UCSD-AML1 (cell line): Measurements from ENCODE around the gene PLEKHN1.

Experiments used
- DNase-seq: peaks from one replicate; lab custom pipeline; 2025; ENCODE audit not compliant: unreplicated experiment; lab: John Stamatoyannopoulos, UW

PLEKHN1 gene

DNA sequence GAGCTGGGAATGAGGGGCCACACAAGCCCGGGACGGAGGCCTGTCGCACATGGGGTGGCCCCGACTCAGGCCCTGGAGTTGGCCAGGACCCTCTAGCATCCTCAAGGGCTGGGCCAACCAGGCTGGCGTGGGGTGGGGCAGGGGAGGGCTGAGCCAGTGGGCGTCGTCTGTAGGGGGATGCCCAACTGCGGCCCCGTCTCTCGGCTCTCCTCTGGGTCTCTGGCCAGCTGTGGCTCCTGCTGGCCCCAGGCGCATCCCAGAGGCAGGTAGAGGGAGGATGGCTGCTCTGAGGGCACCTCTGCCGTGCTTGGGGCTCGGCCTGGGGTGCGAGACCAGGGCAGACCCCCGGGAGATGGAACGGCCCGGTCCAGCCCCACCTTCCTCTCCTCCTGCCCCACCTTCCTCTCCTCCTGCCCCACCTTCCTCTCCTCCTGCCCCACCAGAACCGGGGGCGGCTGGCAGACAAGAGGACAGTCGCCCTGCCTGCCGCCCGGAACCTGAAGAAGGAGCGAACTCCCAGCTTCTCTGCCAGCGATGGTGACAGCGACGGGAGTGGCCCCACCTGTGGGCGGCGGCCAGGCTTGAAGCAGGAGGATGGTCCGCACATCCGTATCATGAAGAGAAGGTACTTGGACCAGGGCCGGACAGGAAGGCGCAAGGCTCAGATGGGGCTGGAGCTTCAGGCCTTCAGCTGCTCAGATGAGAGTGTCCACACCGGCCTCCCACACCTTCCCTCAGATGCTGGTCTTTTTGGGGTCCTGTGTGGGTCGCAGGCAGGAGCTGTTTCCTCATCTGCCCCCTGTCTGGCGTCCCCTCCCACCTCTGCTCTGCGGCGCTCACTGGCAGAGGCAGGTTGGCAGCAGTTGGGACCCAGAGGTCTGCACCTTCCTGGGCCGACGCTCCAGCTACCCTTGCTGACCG lies 36.3 kb upstream of the PLEKHN1 start:
- DNase-seq: no peak

DNA sequence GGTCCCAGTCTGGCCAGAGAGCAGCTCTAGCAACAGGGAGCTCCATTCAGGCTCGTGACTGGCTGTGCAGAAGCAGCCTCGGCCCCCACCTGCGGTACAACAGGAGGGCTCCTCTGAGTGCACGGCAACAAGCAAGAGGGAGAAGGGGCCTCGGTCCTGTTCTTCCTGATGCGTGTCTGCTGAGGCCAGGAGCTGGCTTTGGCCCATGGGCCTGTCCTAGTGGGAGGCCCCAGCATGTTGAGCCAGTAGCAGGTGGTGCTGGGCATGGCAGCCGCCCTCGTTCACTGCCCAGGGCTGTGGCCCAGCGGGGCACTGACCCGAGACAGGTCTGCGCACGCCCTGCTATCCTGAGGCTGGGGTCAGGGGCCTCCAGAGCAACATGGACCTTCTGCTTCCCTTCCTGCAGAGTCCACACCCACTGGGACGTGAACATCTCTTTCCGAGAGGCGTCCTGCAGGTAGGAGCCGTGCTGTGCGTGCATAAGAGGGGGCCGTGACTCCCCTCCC lies 35.6 kb upstream of the PLEKHN1 start:
- no peak for DNase-seq

DNA sequence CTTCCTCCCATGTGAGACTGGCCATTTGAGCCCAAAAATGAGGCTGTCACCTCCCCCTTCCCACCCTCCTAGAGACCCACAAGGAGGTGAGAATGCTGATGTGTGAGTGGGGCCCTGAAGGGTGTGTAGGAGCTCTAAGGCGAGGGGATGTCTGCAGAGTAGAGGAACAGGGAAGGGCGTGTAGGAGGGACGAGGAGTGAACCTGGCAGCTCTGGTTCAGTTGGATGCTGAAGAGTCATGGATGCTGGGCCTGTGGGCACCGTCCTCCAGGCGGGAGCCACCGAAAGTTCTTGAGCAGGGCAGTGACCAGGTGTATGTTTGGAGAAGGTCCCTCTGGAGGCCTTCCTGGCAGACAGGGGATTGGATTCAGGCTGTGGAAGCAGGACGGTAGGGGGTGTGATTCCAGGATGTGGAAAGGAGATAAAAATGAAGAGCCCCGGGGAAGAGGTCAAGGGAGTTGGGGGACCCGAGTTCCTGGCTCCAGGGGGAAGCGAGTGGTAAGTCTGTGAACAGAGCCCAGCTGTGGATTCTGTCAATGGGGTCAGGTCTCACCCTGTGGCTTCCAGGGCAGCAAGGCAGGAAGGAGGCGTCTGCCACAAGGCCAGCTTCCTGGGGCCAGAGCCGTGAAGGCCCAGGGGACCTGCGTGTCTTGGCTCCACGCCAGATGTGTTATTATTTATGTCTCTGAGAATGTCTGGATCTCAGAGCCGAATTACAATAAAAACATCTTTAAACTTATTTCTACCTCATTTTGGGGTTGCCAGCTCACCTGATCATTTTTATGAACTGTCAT lies 34.7 kb upstream of the PLEKHN1 start:
- peak; percentile 22 for DNase-seq

GRCh38 chr1:932173-932510 lies 34.1 kb upstream of the PLEKHN1 start:
- DNase-seq: no peak

GRCh38 chr1:932776-933602 lies 33.3 kb upstream of the PLEKHN1 start:
- no peak for DNase-seq

- DNase-seq: no peak
Measured at GRCh38 chr1:933603-933940, 32.7 kb upstream of the PLEKHN1 start.

- DNase-seq: no peak
Measured at GRCh38 chr1:934991-935750, 31.1 kb upstream of the PLEKHN1 start.

DNA sequence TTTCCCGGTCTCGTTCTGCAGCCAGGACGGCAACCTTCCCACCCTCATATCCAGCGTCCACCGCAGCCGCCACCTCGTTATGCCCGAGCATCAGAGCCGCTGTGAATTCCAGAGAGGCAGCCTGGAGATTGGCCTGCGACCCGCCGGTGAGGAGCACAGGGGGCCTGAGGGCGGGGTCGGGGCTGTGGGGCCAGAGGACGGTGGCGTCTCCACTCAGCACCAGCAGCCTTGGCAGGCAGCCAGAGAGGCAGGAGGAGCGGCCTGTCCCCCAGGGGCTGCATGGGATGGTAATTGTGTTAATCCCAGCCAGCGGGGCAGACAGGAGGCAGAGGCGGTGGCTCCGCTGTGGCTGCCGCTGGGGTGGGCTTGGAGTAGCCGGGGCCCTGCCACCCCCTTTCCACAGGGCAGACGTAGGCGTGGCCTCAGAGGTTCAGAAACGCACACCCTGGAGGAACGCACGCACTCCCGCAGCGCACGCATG lies 30.5 kb upstream of the PLEKHN1 start:
- no peak for DNase-seq

DNA sequence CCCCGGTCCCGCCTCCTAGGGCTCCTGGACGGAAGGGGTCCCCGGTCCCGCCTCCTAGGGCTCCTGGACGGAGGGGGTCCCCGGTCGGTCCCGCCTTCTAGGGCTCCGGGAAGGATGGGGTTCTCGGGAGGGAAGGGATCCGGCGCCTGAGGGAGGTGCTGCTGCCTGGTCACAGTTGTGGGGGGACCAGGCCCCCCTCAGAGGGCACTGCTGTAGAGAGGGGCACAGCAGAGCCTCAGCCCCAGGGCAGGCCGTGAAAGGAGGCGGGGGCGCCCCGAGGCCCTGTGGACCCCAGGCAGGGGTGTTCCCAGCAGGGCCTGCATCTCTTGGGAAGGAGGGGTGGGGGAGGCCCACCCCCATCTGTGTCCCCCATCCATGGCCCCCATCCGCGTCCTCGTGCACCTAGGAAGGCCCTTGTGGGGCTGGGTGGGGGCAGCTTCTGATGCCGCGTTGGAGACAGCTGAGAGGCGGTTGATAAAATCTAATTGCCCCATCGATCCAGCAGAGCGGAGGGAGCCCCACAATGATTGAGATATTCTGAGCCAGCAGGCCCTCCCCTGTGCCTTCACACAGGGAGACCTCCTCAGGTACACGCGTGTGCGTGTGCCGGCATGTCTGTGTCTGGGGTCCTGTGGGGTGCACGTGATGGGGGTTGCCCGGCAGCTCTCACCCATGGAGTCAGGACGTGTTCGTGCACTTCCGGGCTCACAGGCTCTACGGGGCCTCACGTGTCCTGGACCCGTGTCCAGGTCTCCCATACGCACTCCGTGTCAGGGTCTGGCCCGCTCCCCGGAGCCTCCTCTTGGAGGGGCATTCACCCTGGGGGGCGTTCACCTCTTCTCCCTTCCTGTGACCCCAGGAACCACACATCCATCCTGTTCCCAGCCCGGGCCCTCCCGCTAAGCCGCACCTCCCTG lies 29.7 kb upstream of the PLEKHN1 start:
- no peak for DNase-seq

GRCh38 chr1:937521-937920 lies 28.8 kb upstream of the PLEKHN1 start:
- no peak for DNase-seq

GRCh38 chr1:938088-938683 lies 28.1 kb upstream of the PLEKHN1 start:
- DNase-seq: peak; percentile 52

DNA sequence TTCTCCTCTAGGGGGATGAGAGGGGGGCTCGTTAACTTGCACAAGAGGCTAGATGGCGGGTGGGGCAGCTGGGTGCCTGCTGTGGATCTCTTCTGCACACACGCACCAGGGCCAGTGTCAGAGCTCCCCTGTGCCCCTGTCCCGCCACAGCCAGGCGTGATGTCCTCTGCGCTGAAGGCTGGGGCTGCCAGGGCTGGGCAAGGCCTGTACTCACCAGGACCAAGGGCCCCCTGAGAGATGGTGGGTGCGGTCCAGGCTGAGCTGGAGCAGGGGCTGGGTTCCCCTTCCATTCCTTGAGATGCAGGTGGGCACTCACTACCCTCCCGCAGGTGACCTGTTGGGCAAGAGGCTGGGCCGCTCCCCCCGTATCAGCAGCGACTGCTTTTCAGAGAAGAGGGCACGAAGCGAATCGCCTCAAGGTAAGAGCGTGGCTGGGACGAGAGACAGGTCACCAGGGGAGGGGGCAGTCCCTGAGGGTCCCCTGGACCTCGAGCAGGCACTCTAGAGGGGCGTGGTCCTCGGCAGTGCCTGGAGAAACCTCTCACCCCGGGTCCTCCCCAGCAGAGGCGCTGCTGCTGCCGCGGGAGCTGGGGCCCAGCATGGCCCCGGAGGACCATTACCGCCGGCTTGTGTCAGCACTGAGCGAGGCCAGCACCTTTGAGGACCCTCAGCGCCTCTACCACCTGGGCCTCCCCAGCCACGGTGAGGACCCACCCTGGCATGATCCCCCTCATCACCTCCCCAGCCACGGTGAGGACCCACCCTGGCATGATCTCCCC lies 27.4 kb upstream of the PLEKHN1 start:
- no peak for DNase-seq

GRCh38 chr1:939511-940106 lies 26.7 kb upstream of the PLEKHN1 start:
- no peak for DNase-seq

- no peak for DNase-seq
Measured at GRCh38 chr1:940107-941014, 25.9 kb upstream of the PLEKHN1 start.

GRCh38 chr1:941015-941587 lies 25.2 kb upstream of the PLEKHN1 start:
- DNase-seq: no peak

- no peak for DNase-seq
Measured at GRCh38 chr1:941588-942383, 24.5 kb upstream of the PLEKHN1 start.
